Measurements from ENCODE around the gene CEP112.

The CEP112 gene

GRCh38 chr17:65947831-65948230, 244.1 kb downstream of the CEP112 start:
- TF ChIP-seq ZNF565 (CRISPR knock-in tag; conservative IDR thresholded peaks at IDR 0.05; ENCODE audit: low read depth) = no peak
- no peak for TF ChIP-seq ARNTL (CRISPR knock-in tag; IDR thresholded peaks at IDR 0.05; ENCODE audit: borderline replicate concordance, low read depth)
- no peak for TF ChIP-seq ZNF8 (CRISPR knock-in tag; IDR thresholded peaks at IDR 0.05)
- TF ChIP-seq, protein P1, sequence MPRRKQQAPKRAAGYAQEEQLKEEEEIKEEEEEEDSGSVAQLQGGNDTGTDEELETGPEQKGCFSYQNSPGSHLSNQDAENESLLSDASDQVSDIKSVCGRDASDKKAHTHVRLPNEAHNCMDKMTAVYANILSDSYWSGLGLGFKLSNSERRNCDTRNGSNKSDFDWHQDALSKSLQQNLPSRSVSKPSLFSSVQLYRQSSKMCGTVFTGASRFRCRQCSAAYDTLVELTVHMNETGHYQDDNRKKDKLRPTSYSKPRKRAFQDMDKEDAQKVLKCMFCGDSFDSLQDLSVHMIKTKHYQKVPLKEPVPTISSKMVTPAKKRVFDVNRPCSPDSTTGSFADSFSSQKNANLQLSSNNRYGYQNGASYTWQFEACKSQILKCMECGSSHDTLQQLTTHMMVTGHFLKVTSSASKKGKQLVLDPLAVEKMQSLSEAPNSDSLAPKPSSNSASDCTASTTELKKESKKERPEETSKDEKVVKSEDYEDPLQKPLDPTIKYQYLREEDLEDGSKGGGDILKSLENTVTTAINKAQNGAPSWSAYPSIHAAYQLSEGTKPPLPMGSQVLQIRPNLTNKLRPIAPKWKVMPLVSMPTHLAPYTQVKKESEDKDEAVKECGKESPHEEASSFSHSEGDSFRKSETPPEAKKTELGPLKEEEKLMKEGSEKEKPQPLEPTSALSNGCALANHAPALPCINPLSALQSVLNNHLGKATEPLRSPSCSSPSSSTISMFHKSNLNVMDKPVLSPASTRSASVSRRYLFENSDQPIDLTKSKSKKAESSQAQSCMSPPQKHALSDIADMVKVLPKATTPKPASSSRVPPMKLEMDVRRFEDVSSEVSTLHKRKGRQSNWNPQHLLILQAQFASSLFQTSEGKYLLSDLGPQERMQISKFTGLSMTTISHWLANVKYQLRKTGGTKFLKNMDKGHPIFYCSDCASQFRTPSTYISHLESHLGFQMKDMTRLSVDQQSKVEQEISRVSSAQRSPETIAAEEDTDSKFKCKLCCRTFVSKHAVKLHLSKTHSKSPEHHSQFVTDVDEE (CRISPR knock-in tag; IDR thresholded peaks at IDR 0.05) = no peak
- TF ChIP-seq ISL1 (CRISPR knock-in tag; IDR thresholded peaks at IDR 0.05) = no peak
- no peak for TF ChIP-seq OSR1 (CRISPR knock-in tag; IDR thresholded peaks at IDR 0.05)
- no peak for TF ChIP-seq CSRNP3 (CRISPR knock-in tag; IDR thresholded peaks at IDR 0.05)
- TF ChIP-seq ZNF70 (CRISPR knock-in tag; IDR thresholded peaks at IDR 0.05) = no peak
- TF ChIP-seq BACH2 (CRISPR knock-in tag; IDR thresholded peaks at IDR 0.05; ENCODE audit: borderline replicate concordance) = no peak
- no peak for TF ChIP-seq CSDC2 (CRISPR knock-in tag; IDR thresholded peaks at IDR 0.05)
- TF ChIP-seq PATZ1 (CRISPR knock-in tag; IDR thresholded peaks at IDR 0.05; ENCODE audit: borderline replicate concordance) = no peak
- TF ChIP-seq PPARA (CRISPR knock-in tag; IDR thresholded peaks at IDR 0.05; ENCODE audit: borderline replicate concordance) = no peak
- no peak for TF ChIP-seq ESRRG (CRISPR knock-in tag; IDR thresholded peaks at IDR 0.05)
- TF ChIP-seq ZC3H10 (CRISPR knock-in tag; IDR thresholded peaks at IDR 0.05) = no peak
- no peak for TF ChIP-seq ZFP30 (CRISPR knock-in tag; IDR thresholded peaks at IDR 0.05)
- no peak for TF ChIP-seq RARB (CRISPR knock-in tag; IDR thresholded peaks at IDR 0.05)
- ATAC-seq = no peak

DNA sequence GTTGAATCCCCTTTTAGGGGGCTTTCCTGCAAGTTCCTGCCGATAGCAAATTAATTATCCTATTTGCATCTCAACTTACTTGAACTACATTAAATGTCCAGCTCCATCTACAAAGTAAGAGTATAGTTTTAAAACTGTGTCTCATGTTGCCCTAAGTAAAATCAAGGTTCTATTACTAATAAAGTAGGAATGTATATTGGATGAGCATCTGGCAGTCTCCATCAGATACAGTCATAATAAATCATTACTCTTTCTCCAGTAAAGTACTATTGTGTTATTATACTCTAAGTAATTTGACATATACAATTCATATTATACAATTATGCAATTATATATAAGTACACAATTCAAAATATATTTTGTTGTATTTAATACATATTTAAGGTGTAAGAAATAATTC, 249.3 kb downstream of the CEP112 start:
- peak; percentile 79 for ATAC-seq
- peak; percentile 65 for TF ChIP-seq ISL1 (CRISPR knock-in tag; IDR thresholded peaks at IDR 0.05)
- no peak for TF ChIP-seq ZC3H10 (CRISPR knock-in tag; IDR thresholded peaks at IDR 0.05)

DNA sequence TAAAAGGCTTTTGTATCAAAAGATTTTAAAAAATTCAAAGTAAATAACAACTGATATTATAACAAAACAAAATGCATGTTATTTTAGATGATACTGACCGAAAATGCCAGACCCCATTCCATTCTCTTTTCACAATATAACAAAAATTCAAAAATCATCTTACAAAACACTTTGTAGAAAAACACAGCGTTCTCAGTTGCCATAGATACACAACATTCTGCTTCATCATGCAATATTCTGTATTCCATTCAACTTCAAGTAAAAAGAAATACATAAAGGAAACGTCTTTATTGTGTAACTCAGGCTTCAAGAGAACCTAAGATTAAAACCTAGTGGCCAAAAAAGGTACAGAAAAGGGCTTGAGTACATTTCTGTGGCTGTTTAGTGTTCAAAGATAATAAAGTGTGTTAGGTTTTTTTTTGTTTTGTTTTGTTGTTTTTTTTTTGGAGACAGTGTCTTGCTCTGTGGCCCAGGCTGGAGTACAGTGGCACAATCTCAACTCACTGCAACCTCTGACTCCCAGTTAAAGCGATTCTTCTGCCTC, 250.5 kb downstream of the CEP112 start:
- TF ChIP-seq RARB (CRISPR knock-in tag; IDR thresholded peaks at IDR 0.05) (no peak), CSRNP3 (CRISPR knock-in tag; IDR thresholded peaks at IDR 0.05) (no peak)
- ATAC-seq = no peak

GRCh38 chr17:65936013-65936412, 255.9 kb downstream of the CEP112 start:
- no peak for ATAC-seq
- TF ChIP-seq, protein P1 (CRISPR knock-in tag; IDR thresholded peaks at IDR 0.05) = no peak
- TF ChIP-seq, protein P2, sequence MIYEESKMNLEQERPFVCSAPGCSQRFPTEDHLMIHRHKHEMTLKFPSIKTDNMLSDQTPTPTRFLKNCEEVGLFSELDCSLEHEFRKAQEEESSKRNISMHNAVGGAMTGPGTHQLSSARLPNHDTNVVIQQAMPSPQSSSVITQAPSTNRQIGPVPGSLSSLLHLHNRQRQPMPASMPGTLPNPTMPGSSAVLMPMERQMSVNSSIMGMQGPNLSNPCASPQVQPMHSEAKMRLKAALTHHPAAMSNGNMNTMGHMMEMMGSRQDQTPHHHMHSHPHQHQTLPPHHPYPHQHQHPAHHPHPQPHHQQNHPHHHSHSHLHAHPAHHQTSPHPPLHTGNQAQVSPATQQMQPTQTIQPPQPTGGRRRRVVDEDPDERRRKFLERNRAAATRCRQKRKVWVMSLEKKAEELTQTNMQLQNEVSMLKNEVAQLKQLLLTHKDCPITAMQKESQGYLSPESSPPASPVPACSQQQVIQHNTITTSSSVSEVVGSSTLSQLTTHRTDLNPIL (CRISPR knock-in tag; IDR thresholded peaks at IDR 0.05; ENCODE audit: low read depth) = no peak
- TF ChIP-seq OSR1 (CRISPR knock-in tag; IDR thresholded peaks at IDR 0.05) (no peak), PATZ1 (CRISPR knock-in tag; IDR thresholded peaks at IDR 0.05; ENCODE audit: borderline replicate concordance) (no peak), ZC3H10 (CRISPR knock-in tag; IDR thresholded peaks at IDR 0.05) (no peak), ZNF8 (CRISPR knock-in tag; IDR thresholded peaks at IDR 0.05) (no peak), PPARA (CRISPR knock-in tag; IDR thresholded peaks at IDR 0.05; ENCODE audit: borderline replicate concordance) (no peak), ZNF70 (CRISPR knock-in tag; IDR thresholded peaks at IDR 0.05) (no peak), CSDC2 (CRISPR knock-in tag; IDR thresholded peaks at IDR 0.05) (no peak), TOX (CRISPR knock-in tag; IDR thresholded peaks at IDR 0.05; ENCODE audit: borderline replicate concordance) (no peak), ZFP3 (CRISPR knock-in tag; IDR thresholded peaks at IDR 0.05) (no peak), ISL1 (CRISPR knock-in tag; IDR thresholded peaks at IDR 0.05) (no peak), ZNF565 (CRISPR knock-in tag; conservative IDR thresholded peaks at IDR 0.05; ENCODE audit: low read depth) (no peak)
